PC-9 (cell line): ENCODE measurements around the gene NXNL1. TPM values are rescaled to one million over a fixed set of nuclear protein-coding genes. Genes with fewer than 3 reads are reported as not detected.
"Not testable (repeated sequence)": the region's sequence is repeated elsewhere in the genome, so short reads cannot be mapped to it uniquely, and the experiment has no call there.

Experiments used
- BruUV-seq: library from RNA; stranded (reverse); fragments of 400-500 nt; replicated peaks from 2 replicates; lab custom pipeline; 2021; lab: Mats Ljungman, UMichigan
- CTCF ChIA-PET: fragments of 300-600 bp; sonication (Branson Sonifier 250); formaldehyde crosslinking; loops from one replicate; lab custom pipeline; 2022; ENCODE audit warnings: antibody characterized with exemption; lab: Charles Lee
- POLR2A ChIA-PET: fragments of 300-600 bp; sonication (Branson Sonifier 250); formaldehyde crosslinking; loops from one replicate; lab custom pipeline; 2022; ENCODE audit warnings: antibody characterized with exemption; ENCODE audit not compliant: unreplicated experiment; lab: Charles Lee
- DNase-seq, 2 experiments: peaks; one replicate each; pipeline versions ENCODE4 v3.0.0 to v3.0.0-alpha.2; 2015 to 2022; ENCODE audit warnings: mixed read lengths in 1 of 2
- H2AFZ ChIP-seq: fragments of 200-600 bp; sonication (generic); 2 replicates; pipeline ENCODE4 v1.8.1; 2017; ENCODE audit warnings: antibody characterized with exemption
- H3F3A ChIP-seq: fragments of 200-600 bp; sonication (generic); 2 replicates; pipeline ENCODE4 v1.8.1; 2017; ENCODE audit warnings: antibody characterized with exemption, mild to moderate bottlenecking, low read depth; ENCODE audit not compliant: insufficient read depth
- H3K27ac ChIP-seq: fragments of 200-600 bp; sonication (generic); 2 replicates; pipeline ENCODE4 v1.6.1; 2016; ENCODE audit warnings: mixed run types
- H3K27me3 ChIP-seq: fragments of 200-600 bp; sonication (generic); 2 replicates; pipeline ENCODE4 v1.6.1; 2016; ENCODE audit warnings: low read depth, mixed run types; ENCODE audit not compliant: insufficient read depth
- H3K36me3 ChIP-seq: fragments of 200-600 bp; sonication (generic); 2 replicates; pipeline ENCODE4 v1.6.1; 2016; ENCODE audit warnings: low read depth, mixed run types
- H3K4me1 ChIP-seq: fragments of 200-600 bp; sonication (generic); replicated peaks from 2 replicates; pipeline ENCODE4 v1.6.1; 2016; ENCODE audit warnings: mixed run types; ENCODE audit not compliant: insufficient read depth
- H3K4me2 ChIP-seq: fragments of 200-600 bp; sonication (generic); 2 replicates; pipeline ENCODE4 v1.6.1; 2017; ENCODE audit warnings: mixed run types
- H3K4me3 ChIP-seq: fragments of 200-600 bp; sonication (generic); 2 replicates; pipeline ENCODE4 v1.6.1; 2016; ENCODE audit warnings: mixed run types
- H3K79me2 ChIP-seq: fragments of 200-600 bp; sonication (generic); 2 replicates; pipeline ENCODE4 v1.6.1; 2017; ENCODE audit warnings: low read depth, mixed run types
- H3K9me2 ChIP-seq: fragments of 200-600 bp; sonication (generic); 2 replicates; pipeline ENCODE4 v1.8.1; 2017; ENCODE audit warnings: mild to moderate bottlenecking; ENCODE audit not compliant: insufficient read depth
- H3K9me3 ChIP-seq: fragments of 200-600 bp; sonication (generic); 2 replicates; pipeline ENCODE4 v1.8.1; 2016; ENCODE audit warnings: low read depth; ENCODE audit not compliant: insufficient read depth
- H4K20me1 ChIP-seq: fragments of 200-600 bp; sonication (generic); 2 replicates; pipeline ENCODE4 v1.8.1; 2017; ENCODE audit not compliant: insufficient read depth
- EZH2 ChIP-seq: fragments of 200-600 bp; sonication (generic); IDR thresholded peaks from 2 replicates; pipeline ENCODE4 v1.8.0; 2017; ENCODE audit warnings: antibody characterized with exemption, low read depth
- intact Hi-C: fragments of 100-400 bp; cut with micrococcal nuclease; formaldehyde crosslinking; loops from one replicate; pipeline ENCODE4 v1.10.0; 2022; ENCODE audit not compliant: unreplicated experiment
- total RNA-seq: library from RNA; stranded (reverse); gene quantifications from 2 replicates; pipeline ENCODE4 v1.2.3, GENCODE V29; 2021
- TF ChIP-seq, protein P1 (sequence below): fragments of 200-600 bp; sonication (generic); conservative IDR thresholded peaks from 2 replicates; pipeline ENCODE4 v1.6.1; 2017; ENCODE audit warnings: mixed run types, antibody characterized with exemption, mild to moderate bottlenecking, moderate library complexity

Gene NXNL1
- total RNA-seq, 1 experiment from 2014 or later = not detected

DNA sequence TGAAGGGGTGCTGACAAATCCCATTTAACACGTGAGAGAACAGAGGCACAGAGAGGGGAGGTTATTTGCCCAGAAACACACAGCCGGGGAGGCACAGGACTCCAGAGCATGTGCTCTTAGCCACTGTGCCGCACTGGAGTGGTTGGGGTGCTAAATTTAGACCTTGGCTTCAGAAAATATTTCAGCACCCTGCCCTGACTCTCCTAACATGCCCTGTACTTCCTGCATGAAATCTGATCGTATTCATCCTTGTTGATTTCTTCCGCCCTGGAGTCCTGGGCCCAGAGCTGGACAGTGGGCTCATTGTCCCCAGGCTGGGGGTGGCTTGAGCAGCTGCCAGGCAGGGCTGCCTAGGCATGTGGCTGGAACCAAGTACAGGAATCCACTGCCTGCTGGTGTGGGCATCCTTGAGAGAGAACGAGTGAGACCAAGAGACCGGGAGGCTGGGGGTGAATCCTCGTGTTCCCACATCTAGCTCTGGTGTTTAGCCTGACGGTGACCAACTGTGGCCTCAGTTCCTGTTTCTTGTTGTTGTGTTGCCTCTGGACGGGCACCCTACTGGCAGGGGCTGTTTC lies 14.9 kb upstream of the NXNL1 start:
- intact Hi-C loops = loop anchor here (10.0 kb wide), 1 partner anchor 79 kb away; the partner anchor contains the start of gene COLGALT1
- peaks cover 15% of the 10 kb centered on the region for H3K79me2 ChIP-seq
- H3K4me3 ChIP-seq = no peak overlapping the region
- no TSS peak for BruUV-seq
- H3K9me3 ChIP-seq = no peaks in the 10 kb centered on the region
- no peak for TF ChIP-seq EZH2
- TF ChIP-seq, protein P1, sequence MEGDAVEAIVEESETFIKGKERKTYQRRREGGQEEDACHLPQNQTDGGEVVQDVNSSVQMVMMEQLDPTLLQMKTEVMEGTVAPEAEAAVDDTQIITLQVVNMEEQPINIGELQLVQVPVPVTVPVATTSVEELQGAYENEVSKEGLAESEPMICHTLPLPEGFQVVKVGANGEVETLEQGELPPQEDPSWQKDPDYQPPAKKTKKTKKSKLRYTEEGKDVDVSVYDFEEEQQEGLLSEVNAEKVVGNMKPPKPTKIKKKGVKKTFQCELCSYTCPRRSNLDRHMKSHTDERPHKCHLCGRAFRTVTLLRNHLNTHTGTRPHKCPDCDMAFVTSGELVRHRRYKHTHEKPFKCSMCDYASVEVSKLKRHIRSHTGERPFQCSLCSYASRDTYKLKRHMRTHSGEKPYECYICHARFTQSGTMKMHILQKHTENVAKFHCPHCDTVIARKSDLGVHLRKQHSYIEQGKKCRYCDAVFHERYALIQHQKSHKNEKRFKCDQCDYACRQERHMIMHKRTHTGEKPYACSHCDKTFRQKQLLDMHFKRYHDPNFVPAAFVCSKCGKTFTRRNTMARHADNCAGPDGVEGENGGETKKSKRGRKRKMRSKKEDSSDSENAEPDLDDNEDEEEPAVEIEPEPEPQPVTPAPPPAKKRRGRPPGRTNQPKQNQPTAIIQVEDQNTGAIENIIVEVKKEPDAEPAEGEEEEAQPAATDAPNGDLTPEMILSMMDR = no peak
- H3F3A ChIP-seq = peaks cover 21% of the 10 kb centered on the region
- H3K4me1 ChIP-seq = peaks cover 30% of the 10 kb centered on the region
- peak; percentile 65 to 76 for DNase-seq
- H3K36me3 ChIP-seq = no peaks in the 10 kb centered on the region
- no peak overlapping the region for H2AFZ ChIP-seq
- no peaks in the 10 kb centered on the region for H3K27me3 ChIP-seq
- ChIA-PET CTCF (interaction anchor here (0.5 kb wide), 1 partner anchor 57 kb away, joined by 3 read pairs; no protein-coding TSS in a partner anchor), POLR2A (interaction anchor here (0.6 kb wide), 1 partner anchor 244 kb away, joined by 7 read pairs; no protein-coding TSS in a partner anchor)
- peak overlapping the region; percentile 38 for H3K27ac ChIP-seq
- H3K9me2 ChIP-seq = no peaks in the 10 kb centered on the region
- H4K20me1 ChIP-seq = no peaks in the 10 kb centered on the region
- H3K4me2 ChIP-seq = no peak overlapping the region

DNA sequence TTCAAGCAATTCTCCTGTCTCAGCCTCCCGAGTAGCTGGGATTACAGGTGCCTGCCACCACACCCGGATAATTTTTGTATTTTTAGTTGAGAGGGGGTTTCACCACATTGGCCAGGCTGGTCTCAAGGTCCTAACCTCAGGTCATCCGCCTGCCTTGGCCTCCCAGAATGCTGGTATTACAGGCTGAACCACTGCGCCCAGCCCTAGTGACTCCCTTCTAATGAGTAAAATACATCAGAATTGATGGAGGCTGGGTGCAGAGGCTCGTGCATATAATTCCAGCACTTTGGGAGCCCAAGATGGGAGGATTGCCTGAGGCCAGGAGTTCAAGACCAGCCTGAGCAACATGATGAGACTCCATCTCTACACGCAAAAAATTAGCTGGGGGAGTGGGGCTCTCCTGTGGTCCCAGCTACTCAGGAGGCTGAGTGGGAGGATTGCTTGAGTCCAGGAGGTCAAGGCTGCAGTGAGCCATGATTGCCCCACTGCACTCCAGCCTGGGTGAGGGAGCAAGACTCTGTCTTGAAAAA lies 14.3 kb upstream of the NXNL1 start:
- BruUV-seq, H3K27me3 ChIP-seq, H4K20me1 ChIP-seq, DNase-seq, H3K4me2 ChIP-seq, H3K4me3 ChIP-seq, H2AFZ ChIP-seq, H3K9me3 ChIP-seq, H3K36me3 ChIP-seq, H3K9me2 ChIP-seq: not testable (repeated sequence)
- ChIA-PET POLR2A (interaction anchor here (0.6 kb wide), 1 partner anchor 245 kb away, joined by 7 read pairs; no protein-coding TSS in a partner anchor), CTCF (interaction anchor here (0.5 to 0.7 kb wide), 5 partner anchors 33 to 322 kb away, joined by 3 to 5 read pairs (median 4); no protein-coding TSS in a partner anchor)
- peaks cover 21% of the 10 kb centered on the region for H3F3A ChIP-seq
- intact Hi-C loops = loop anchor here (10.0 kb wide), 1 partner anchor 80 kb away; the partner anchor contains the start of gene COLGALT1
- peak overlapping the region; percentile 38 for H3K27ac ChIP-seq
- peaks cover 15% of the 10 kb centered on the region for H3K79me2 ChIP-seq
- H3K4me1 ChIP-seq = peaks cover 30% of the 10 kb centered on the region

DNA sequence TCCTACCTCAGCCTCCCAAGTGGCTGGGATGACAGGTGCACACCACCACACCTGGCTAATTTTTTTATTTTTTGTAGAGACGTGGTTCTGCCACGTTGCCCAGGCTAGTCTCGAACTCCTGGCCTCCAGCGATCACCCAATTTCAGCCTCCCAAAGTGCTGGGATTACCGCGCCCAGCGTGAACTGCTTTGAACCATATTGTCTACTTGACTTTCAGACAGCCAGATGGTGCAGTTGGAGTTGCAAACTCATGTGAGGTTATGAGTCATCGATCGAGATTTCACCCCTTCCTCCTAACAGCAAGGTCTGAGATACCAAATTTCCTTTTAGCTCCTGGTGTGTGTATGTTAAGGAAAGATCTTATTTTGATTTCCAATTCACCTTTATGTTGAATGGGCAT lies 12.3 kb upstream of the NXNL1 start:
- H3K4me1 ChIP-seq = peaks cover 37% of the 10 kb centered on the region

More for the DNA sequence above, 12.3 kb upstream of the NXNL1 start:
- H3F3A ChIP-seq = peaks cover 28% of the 10 kb centered on the region
- 0 out of 2 replicates have a peak overlapping the region, but pooled peaks have one; percentile 3 for H3K4me2 ChIP-seq
- intact Hi-C loops = loop anchor here (5.0 to 10.0 kb wide), 3 partner anchors 82 to 384 kb away; partner anchors contain the start of genes COLGALT1 and RPL18A
- ChIA-PET CTCF (interaction anchor here (0.6 to 1.1 kb wide), 3 partner anchors 23 to 158 kb away, joined by 4 to 7 read pairs (median 5); no protein-coding TSS in a partner anchor), POLR2A (no interaction called here)
- H3K4me3 ChIP-seq = no peak overlapping the region
- H3K79me2 ChIP-seq = peaks cover 15% of the 10 kb centered on the region
- BruUV-seq = no TSS peak
- H3K27ac ChIP-seq = peak overlapping the region; percentile 54
- no peaks in the 10 kb centered on the region for H3K27me3 ChIP-seq
- DNase-seq = peak; percentile 57 to 87
- no peaks in the 10 kb centered on the region for H3K9me3 ChIP-seq
- no peak for TF ChIP-seq EZH2
- TF ChIP-seq, protein P1 = no peak
- no peak overlapping the region for H2AFZ ChIP-seq
- H3K9me2 ChIP-seq = no peaks in the 10 kb centered on the region
- no peaks in the 10 kb centered on the region for H3K36me3 ChIP-seq
- H4K20me1 ChIP-seq = no peaks in the 10 kb centered on the region
